Measurements from ENCODE around the gene HNRNPUL1. TPM values are rescaled to one million over a fixed set of nuclear protein-coding genes. Genes with fewer than 3 reads are reported as not detected.
"Not testable (repeated sequence)": the region's sequence is repeated elsewhere in the genome, so short reads cannot be mapped to it uniquely, and the experiment has no call there.

HNRNPUL1 gene
- total RNA-seq, 1 donor from 2014 or later, result 62.4 TPM

DNA sequence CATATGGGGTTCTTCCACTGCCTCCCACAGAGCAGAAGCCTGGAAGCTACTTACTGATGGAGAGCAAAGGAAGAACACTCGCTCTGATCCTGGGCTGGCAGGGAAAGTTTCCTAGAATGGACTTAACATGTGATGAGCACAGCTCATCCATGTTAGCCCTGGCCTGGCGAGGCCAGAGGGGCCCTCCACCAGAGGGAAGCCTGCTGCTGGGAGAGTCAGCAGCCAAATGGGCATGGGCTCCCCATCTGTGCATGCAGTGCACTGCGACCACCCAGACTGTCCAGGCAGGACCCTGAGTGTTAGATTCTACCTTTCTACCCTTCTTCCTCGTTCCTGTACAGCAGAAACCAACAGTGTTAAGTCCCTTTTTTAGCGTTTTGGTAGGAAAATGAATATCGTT lies 8.9 kb downstream of the HNRNPUL1 start:
- DNase-seq (ENCODE audit: low spot score) (no peak), ATAC-seq (no peak)

DNA sequence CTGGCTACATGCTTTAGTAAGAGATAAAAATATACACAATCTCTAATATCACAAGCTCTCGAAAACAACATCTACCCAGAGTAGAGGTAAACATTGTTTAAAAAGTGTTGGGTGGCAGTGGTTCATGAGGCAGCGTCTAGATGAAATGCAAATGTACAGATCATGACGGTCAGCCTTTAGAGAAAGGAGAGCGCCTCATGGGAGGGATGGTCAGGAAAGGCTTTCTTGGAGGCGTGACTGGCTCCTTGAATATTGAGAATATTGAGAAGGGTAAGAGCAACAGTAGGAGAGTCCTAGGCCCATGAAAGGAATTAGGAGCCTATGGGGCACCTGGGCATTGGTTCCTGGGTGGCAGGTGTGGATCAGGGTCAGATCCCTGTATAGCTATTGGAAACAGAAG lies 10.6 kb downstream of the HNRNPUL1 start:
- DNase-seq (ENCODE audit: low spot score) (no peak), ATAC-seq (no peak)

DNA sequence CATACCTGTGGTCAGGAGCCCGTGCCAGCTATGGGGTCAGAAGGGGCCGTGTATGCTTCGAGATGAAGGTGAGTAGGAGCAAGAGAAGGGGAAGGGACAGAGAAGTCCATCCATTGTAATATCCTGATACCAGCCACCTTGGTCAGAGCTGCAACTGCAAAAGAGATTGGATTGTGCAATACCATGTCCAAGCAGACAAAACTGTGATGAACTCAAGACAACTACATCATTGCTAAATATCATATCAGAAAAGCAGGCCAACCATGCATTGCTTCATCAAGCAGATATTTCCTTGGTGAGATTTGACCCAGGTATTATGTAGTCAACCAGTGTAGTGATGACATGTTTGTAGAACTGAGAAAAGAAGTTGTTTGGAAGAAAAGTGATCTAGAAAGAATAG lies 12.1 kb downstream of the HNRNPUL1 start:
- no peak for DNase-seq (ENCODE audit: low spot score)
- ATAC-seq, result no peak

DNA sequence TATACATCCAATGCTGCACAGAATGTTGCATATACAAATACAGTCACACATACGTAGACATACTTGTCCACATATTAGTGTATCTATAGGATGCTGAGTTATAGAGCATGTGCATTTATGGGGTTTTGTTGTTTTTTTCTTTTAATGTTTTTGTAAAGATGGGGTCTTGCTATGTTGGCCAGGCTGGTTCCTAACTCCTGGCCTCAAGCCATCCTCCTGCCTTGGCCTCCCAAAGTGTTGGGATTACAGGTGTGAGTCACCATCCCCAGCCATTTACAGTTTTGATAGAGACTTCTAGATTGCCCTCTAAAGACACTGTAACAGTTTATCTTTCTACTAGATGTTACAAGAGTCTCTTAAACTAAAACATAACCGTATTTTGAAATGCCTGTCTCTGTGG lies 14.3 kb downstream of the HNRNPUL1 start:
- ATAC-seq (no peak), DNase-seq (ENCODE audit: low spot score) (no peak)

DNA sequence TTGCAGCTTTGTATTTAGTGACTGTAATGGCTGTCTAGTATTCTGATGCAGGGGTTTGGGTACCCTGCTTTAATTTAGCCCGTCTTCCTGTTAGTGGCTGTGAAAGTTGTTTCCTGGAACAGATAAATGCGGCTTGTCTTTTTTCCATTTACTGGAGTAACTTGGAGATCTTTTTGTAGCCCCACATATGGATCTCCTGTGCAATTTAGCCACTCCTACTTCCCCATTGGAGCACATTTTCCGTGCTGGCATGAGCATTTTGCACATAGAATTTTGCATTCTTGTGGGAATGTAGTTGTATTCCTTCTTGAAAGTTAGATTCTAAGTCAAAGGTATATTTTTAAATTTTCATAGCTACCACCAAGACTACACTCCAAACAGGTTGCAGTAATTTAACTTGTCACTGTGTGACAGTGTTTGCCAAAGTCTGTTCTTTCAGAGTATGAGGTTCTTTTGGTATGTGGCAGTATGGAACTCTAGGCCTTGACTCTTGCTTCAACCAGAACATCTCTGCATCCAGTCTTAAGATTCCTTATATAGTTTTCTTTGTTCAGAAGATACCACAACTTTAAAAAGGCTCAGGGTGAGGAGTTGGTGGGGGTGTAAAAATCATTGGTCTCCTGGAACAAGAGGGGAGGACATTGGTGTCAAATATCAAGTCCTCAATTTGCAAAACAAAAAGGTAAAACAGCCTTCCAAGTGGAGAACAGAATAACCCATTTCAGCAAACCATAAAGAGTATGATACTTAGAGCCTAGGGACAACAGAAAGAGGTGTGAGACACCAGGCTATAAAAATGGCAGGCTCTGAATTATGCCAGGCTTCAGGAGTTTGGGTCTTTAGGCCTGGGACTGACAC lies 24.7 kb downstream of the HNRNPUL1 start:
- DNase-seq (ENCODE audit: low spot score) (no peak), ATAC-seq (no peak)

DNA sequence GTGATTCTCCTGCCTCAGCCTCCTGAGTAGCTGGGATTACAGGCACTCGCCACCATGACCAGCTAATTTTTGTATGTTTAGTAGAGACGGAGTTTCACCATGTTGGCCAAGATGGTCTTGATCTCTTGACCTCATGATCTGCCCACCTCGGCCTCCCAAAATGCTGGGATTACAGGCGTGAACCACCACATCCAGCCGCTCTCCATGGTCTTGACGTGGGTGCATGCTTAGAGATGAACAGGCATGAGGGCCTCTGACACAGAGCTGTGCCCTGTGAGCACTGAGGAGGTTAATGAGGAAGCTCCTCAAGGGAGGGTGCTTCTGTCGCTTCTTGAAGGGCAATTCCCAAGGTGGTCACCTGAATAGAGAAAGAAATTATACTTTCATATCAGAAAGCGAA lies 25.6 kb downstream of the HNRNPUL1 start:
- DNase-seq (ENCODE audit: low spot score); ATAC-seq: not testable (repeated sequence)

DNA sequence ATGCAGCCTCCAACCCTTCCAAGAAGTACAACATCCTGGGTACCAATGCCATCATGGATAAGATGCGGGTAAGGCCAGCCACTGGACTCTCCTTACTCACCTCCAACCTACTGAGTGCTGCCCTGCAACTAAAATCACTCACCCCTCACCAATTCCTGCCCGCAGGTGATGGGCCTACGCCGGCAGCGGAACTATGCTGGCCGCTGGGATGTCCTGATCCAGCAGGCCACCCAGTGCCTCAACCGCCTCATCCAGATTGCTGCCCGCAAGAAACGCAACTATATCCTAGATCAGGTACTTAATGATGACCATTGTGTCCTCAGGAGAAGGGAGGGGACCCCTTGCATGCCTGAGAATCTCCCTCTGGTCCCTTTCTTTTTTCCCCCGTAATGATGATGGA lies 30.2 kb downstream of the HNRNPUL1 start:
- DNase-seq (ENCODE audit: low spot score), result no peak
- no peak for ATAC-seq

DNA sequence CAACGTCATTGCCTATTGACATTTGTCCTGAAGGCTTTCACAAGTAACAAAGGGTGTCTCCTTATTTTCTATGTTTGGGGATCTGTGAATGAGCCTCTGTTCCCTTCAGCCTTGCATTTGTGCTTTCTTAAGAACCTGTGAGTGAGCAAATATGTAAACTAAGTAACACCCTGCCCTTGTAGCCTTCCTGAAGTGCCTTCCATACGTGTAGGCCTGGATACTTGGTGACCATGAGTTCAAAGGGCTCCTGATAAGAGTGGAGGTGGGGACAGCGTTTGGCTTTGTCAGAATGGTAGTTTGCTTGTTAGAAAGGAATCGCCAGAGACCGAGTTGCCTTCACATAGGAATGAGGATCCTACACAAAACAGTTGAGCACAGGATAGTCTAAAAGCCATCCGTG lies 31.3 kb downstream of the HNRNPUL1 start:
- ATAC-seq, result no peak

DNA sequence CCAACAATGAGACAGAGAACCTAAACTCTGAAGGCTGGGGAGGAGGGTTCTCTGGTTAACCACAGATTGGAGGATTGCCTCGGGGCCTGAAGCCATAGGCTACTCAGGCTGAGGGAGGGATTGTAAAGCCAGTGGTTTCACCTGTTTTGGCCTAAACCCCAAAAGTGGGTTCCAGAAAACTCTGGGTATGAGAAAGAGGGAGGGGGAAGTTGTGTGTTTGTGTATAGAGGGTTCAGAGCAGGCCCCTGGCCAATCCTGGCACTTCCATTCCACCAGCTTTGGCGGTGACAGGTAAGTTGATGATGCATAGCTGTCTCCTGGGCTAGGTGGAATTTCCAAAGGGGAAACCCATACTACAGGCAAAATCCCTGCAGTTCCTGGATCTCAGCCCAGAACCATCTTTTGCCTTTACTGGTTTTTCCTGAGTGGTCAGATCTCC lies 32.3 kb downstream of the HNRNPUL1 start:
- DNase-seq (ENCODE audit: low spot score) (no peak), ATAC-seq (no peak)

More for the DNA sequence above, 31.3 kb downstream of the HNRNPUL1 start:
- no peak for DNase-seq (ENCODE audit: low spot score)

DNA sequence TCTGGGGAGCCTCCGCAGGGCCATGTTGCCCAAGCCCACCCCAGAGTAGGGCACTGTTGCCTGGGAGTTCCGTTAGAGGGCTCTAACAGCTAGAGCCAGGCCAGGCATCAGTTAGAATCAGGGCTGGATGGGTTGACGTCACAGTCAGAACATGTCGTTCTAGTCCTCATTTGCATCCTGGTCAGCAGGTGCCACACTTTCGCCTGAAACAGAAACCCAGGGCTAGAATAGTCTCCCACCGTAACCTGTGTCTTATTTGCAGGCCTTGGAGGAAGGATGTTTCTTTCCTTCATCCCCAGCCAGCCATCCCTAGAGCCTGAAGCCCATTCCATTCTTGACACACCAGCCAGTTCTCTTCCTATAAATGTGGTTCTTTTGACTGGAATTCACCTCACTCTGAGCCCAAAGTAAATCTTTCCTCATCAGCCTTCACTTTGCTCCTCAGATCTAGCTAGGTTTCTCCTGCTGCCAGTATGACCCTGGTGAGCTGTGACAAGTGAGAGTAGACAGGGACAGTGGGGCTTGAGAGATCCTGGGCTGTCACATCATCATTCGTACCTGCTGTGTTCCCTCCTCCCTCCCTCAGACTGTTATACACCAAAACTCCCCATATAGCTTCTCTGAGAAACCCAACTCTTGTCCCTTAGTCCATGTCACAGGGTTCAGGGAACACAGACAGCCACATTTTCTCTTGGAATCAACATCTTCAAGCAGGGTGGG lies 33.6 kb downstream of the HNRNPUL1 start:
- DNase-seq (ENCODE audit: low spot score) (no peak), ATAC-seq (no peak)

DNA sequence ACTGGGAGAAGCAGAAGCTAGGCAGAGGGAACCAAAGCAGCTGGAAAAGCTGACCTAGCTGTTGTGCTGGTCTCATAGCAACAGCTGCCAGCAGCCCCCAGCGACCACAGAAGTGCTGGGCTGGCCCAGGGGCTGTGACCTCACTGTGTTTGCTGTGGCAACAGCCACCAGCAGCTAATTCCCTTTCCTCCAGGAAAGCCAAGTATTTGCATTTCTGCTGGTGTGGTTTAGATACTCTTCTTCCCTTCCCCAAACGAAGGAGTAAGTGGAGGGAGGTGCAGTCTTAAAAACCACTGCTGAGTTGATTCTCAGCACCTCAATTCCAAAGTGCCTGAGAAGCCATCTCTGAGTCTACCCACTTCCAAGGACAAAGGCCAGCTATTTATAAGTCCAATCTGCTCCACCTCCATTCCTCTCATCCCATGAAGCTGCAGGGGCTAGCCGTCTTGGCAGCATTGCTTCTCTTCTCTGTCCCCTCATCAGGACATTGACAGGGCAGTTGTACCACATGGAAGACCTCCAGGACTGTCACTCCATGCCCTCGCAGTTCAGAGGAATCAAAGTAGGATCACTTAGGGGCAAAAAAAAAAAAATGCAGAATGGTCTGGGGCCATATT lies 34.3 kb downstream of the HNRNPUL1 start:
- DNase-seq (ENCODE audit: low spot score) (no peak), ATAC-seq (peak; percentile 48)

DNA sequence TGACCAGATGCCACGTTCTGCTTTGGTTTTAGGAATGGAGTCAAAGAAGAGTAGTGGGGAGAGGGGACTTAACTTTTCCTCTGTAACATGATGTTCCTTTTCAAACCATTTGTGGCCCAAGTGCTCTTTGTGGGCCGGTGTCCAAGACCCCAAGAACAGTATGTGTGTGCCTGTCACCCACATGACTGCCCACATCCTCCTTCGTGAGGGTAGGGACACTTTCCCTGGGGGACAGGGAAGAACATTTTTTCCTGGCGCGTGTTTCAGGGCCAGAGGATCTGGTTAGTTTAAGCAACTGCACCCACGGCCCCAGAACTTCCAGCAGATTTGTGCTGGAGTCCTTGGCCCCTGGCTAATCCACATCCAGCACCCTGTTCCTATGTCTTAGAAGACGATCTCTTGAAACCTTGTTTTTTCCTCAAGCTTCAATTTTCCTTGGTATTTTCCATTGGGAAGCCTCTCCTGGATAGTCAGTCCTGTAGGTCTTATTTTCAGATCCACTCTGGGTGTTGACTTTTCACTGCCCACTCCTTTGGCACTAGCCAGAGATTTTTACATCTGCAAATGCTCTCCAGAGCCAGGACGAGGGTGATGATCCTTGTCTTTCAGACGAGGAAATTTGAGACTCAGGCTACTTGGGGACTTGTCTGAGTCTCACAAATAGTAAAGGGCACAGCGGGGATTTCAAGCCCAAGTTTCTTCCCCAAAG lies 35.0 kb downstream of the HNRNPUL1 start:
- no peak for DNase-seq (ENCODE audit: low spot score)
- no peak for ATAC-seq

DNA sequence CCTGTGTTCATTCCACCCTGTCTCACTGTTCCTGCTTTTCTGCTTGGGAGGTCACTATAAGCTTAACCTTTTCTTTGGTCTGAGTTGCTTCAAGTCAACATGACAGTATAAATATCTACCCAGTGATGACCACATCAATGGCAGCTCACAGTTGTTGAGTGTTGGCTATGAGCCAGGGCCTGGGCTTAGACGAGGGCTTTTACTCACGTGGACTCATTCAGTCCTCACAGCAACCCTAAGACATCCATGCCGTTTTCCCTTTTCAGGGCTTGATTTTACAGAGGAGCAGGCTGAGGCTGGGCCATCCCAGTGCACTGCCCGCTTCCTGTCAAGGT lies 35.5 kb downstream of the HNRNPUL1 start:
- ATAC-seq, result no peak
- no peak for DNase-seq (ENCODE audit: low spot score)

DNA sequence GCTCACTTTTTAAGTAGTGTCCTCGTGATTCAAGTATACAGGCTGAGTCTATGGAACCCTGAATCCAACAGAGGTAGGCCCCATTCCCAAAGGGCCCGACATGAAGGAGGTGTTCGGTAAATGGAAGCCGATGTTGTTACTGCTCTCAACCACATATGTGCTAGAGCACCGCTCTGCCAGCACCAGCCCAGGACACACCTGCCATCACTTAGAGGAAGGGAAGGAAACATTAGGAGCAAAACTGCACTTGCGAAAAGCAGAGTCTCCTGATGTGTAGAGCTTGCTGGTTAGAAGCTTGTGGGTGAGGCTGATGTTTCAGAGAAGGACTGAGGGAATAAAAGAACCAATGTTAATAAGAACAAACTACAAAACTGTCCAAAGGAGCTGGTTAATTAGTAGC lies 36.4 kb downstream of the HNRNPUL1 start:
- DNase-seq (ENCODE audit: low spot score) (no peak), ATAC-seq (no peak)

DNA sequence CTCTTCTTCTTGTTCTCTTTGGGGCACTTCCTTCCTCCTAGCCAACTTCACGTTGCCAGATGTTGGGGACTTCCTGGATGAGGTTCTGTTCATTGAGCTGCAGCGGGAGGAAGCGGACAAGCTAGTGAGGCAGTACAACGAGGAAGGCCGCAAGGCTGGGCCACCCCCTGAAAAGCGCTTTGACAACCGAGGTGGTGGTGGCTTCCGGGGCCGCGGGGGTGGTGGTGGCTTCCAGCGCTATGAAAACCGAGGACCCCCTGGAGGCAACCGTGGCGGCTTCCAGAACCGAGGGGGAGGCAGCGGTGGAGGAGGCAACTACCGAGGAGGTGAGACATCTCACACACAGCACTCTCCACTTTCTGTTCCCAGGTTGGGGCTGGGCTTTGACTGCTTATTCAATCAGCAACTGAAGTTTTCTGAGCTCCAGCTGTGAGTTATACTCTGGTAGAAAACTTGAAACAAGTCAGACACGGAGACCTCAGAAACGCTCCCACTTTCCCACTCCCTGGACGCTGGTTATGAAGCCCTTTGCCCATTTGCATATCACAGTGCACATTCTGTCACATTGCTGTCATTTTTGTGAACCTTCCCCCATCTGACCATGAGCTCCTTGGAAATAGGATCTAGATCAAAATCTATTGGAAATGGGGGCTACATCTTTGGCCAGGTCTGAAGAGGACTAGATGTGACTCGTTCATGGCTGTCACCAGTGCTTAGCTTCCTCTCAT lies 38.6 kb downstream of the HNRNPUL1 start:
- no peak for DNase-seq (ENCODE audit: low spot score)

DNA sequence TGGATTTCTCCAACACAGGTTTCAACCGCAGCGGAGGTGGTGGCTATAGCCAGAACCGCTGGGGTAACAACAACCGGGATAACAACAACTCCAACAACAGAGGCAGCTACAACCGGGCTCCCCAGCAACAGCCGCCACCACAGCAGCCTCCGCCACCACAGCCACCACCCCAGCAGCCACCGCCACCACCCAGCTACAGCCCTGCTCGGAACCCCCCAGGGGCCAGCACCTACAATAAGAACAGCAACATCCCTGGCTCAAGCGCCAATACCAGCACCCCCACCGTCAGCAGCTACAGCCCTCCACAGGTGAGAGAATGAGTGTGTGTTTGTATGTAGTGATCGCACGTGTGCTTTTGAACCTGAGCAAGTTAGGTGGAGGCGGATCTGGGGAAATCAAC lies 39.8 kb downstream of the HNRNPUL1 start:
- DNase-seq (ENCODE audit: low spot score) (no peak), ATAC-seq (no peak)

More for the DNA sequence above, 38.6 kb downstream of the HNRNPUL1 start:
- no peak for ATAC-seq

DNA sequence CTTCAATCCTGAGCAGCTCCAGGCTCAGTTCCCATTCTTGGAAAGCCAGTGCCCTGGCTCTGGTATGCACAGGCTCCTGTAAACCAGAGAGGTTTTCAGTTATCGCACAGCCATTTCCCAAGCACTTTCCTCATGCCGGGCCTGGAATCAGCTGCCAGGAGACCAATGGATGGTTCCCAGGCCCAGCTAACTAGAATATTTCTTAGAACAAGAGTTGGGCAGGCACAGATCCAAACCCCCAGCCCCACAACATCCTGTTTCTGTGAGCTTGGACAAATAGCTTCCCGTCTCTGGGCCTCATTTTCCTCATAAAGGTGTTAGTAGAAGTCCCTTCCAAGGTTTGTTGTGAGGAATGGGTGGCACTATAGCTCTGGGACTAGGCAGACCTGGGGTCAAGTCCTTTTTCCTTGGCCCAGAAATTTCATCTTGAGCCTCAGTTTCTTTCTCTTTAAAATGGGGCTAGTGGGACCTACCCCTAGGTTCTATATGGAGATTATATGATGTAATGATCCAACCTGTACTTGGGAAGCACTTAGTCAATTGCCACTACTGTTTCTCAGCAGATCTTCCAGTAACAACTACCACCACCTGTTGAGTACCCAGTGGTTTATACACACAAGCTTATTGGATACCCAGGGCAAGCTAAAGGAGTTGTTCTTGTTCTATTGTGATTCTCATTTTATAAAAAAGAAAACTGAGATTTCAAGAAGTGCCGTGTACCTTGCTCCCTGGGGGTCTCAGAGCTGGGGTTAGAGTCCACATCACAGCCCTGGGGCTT lies 40.7 kb downstream of the HNRNPUL1 start:
- DNase-seq (ENCODE audit: low spot score) (no peak), ATAC-seq (no peak)

DNA sequence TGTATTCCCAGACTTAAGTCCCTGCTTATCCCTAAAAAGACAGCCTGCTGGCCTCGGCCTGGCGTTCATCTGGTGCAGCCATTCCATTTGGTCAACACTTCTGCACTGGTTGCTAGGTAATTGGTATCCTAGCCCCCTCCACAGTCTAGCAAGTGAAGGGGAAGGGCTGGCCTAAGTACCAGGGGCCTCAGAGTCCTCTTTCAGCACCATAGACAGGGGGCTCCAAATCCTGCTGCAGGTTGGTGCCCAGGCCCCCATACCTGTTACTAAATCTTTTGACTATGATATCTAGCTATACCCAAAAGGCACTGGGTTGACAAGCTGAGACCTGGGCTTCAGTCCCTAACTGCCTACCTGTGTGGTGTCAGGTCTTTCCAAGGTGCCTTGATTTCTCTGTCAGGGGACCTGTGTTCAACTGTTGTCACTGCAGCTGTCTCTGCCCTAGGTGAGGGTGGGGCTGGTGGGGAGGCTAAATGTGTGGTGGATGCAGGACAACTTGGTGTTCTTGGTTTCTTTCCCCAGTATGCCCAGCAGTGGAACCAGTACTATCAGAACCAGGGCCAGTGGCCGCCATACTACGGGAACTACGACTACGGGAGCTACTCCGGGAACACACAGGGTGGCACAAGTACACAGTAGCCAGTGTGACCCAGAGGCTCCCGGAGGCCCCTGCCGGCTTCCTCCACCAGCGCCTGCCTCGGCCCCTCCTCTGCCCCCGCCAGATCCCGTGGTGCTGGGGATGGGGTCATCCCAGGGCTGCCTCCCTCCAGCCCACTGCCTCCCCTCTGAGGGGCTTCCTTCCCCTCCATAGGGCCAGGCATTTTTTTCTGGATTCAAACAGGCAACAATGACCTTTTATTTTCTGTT lies 42.0 kb downstream of the HNRNPUL1 start:
- no peak for ATAC-seq
- no peak for DNase-seq (ENCODE audit: low spot score)

Data from left lobe of liver (tissue), 2 donors.